NCI-H1417 treated with DMSO at 0.1 percent for 48 hours (cell line): ENCODE measurements around the gene VPS18.
A peak's percentile ranks its signal among the peaks of the same experiment; 100 is the strongest.

Source experiments
- DNase-seq: peaks from one replicate; lab custom pipeline; 2025; lab: John Stamatoyannopoulos, UW

Gene VPS18

DNA sequence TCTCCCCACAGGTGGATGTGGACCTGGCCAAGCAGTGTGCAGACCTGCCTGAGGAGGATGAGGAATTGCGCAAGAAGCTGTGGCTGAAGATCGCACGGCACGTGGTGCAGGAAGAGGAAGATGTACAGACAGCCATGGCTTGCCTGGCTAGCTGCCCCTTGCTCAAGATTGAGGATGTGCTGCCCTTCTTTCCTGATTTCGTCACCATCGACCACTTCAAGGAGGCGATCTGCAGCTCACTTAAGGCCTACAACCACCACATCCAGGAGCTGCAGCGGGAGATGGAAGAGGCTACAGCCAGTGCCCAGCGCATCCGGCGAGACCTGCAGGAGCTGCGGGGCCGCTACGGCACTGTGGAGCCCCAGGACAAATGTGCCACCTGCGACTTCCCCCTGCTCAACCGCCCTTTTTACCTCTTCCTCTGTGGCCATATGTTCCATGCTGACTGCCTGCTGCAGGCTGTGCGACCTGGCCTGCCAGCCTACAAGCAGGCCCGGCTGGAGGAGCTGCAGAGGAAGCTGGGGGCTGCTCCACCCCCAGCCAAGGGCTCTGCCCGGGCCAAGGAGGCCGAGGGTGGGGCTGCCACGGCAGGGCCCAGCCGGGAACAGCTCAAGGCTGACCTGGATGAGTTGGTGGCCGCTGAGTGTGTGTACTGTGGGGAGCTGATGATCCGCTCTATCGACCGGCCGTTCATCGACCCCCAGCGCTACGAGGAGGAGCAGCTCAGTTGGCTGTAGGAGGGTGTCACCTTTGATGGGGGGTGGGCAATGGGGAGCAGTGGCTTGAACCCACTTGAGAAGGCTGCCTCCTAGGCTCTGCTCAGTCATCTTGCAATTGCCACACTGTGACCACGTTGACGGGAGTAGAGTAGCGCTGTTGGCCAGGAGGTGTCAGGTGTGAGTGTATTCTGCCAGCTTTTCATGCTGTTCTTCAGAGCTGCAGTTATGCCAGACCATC is 8.6 kb downstream of the VPS18 start:
- no peak for DNase-seq

DNA sequence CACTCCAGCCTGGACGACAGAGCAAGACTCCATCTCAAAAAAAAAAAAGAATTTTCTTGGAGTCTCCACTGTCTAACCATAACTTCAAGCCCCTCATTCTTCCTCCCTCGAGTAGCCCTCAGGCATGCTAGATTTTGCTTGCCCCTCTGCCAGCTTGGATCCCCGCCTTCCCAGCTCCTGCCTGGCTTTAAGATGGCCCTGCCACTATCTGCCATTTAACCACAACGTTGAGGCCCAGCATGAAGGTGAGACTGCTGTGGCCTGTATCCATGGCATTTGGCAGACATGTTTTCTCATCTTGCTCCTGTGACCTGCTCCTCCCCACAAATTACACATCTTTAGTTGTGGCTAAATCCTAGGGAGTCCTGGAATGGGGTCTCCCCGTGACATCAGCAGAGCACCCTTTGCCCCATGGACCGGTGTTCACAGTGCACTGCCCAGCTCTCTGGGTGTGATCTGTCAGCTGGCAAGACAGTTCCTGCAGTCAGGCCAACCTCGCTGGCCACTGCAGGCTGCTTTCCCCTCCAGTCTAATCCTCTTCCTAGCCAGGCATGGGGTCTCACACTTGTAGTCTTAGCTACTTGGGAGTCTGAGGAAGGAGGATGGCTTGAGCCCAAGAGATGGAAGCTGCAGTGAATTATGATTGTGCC is 10.4 kb downstream of the VPS18 start:
- no peak for DNase-seq

DNA sequence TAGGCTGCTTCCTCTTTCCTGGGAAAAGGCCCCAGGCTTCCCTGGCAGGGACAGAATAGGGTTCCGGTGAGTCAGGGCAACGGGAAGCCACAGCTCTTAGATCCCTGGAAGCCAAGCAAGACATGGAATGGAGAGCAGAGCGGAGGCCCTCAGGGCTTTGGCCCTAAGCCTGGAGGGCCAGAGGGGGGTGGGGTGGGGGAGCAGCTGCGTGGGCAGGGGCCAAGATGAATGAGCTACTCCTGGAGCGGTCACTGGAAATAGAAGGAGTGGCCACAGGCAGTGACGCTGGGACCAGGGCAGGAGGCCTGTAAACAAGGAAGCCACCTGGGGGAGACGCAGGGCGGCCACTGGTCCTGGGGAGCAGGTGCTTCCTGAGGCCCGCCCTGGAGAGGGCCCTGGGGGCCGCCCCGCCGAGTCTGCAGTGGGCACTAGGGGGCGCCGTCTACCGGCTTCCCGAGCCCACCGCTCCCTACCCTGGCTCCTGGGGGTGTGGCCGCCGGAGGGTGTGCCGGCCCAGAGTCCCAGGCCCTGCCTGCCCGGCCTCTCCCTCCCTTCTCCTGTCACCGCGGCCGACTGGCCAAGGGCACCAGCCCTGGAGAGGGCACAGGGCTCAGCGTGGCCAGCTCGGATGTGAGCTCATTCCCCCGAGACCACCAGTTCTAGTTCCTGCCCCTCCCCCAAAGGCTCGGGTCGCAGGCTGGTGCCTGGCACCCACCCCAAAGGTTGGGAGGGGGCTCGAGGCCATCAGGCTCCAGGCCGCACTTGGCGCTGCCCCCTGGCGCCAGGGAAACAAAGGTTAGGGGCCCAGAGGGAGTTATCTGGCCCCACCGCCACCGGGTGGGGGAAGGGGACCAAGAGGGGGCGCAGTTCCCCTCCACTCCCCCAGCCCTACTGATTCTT is 12.1 kb downstream of the VPS18 start:
- DNase-seq: peak; percentile 53

DNA sequence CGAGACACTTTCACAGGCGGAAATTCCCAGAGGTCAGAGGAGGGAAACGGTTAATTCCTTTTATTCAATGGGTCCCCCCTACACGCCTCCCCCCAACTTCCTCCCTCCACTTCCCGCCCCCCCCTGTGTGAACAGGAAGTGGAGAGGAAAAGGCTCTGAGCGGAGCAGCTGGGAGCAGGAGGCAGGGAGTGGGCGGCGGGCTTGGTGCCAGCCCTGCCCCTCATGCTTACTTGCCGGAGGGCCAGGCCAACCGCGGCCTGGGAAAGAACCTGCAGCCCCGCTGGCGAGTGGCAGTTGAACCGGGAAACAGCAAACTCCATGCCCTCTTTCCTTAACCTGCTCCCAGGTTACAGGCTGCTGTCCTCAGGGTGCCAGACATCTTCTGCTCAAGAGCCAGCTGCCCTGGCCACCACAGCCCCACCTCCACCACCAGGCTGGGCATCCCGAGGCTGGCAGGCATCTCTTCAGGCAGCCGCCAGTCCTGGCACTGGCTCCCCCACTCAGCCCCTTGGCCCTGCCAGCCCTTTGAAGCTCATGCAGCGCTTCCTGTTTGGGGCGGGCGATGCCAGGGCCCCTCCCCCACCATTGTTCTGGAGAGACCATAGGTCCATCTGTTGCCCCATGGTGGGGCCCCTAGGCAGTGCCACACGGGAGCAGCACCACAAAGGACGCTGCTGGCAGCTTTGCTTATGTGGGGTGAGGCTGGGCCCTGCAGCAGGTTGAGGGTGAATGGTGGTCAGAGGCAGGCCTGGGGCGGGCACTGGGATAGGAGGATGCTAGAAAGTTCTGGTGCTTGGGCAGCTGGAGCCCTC is 12.9 kb downstream of the VPS18 start:
- no peak for DNase-seq

DNA sequence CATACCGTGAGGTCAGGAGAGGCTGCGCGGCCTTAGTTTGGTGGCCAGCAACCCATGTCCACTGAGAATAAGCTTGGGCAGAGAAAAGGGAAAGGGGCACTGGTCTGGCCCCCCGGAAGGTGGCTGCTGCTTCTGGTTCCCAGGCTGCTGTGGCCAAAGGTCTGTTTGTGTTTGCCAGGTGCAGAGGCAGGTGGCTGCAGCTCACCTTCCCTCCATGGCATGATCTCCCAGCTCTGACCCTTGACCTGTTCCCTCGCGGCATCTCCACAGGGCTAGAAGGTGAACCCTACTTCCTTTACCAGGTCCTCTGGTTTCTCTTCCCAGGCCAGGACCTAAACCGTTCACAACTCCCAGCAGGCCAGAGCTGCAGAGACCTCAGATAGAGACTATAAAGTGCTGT is 13.8 kb downstream of the VPS18 start:
- no peak for DNase-seq

DNA sequence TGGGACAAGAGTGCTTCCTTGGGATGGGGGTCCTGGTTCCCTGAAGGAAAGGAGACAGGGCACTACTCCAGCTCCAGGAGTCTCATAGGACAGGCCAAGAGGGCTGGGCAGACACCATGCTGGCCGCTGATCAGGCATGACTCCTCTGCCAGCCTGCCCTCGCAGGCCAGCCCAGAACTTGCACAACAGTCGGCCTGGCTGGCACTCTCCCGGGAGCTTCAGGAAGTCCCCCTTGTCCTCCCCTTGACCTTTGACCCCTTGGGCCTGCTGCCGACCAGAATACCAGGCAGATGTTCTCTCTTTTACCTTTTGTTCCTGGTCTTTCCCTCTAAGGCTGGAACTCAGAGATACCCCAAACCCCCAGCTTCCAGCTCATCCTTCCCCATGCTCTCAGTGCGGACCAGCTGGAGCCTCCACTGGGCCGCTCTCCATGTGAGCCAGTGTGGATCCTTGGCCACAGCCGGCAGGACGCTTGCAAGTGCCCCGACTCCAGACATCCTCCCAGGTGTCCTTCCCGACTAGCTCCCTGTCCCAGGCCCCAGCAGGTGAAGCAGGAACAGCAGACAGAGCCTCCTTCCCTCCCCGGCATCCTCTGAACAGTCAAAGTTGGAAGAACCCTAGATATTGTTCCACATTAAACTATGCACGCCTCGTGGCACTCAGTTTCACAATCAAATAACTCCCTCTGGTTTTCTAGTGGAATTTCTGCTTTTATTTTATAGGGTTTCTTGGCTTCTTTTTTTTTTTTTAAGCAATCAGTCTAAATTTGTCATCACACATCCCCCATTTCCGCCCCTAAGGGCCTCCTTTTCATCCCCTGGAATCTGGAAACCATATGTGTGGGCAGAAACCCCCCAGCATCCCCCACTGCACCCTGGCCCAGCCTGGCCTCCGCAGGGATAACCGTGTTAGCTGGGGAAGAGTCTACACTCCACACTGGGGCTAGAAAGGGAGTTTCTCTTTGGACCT is 15.7 kb downstream of the VPS18 start:
- DNase-seq: no peak

DNA sequence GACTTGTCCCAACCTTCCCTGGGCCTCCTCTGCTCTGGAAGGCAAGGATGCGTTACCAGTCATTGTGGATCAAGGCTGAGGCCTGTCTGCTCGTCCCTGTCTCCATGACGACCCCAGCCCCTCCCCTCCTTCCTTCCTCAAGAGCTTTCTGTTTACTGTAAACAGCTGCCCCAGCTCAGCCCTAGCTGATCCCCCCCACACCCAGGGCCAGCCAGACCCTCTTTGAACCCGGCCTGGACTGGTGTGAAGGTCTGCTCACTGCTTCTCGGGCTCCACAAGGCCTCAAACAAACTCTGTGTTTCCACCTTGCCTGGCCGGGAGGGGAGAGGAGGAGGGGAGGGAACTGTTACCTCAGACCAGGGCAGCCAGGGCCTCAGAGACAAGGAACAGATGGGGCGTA is 16.9 kb downstream of the VPS18 start:
- no peak for DNase-seq

DNA sequence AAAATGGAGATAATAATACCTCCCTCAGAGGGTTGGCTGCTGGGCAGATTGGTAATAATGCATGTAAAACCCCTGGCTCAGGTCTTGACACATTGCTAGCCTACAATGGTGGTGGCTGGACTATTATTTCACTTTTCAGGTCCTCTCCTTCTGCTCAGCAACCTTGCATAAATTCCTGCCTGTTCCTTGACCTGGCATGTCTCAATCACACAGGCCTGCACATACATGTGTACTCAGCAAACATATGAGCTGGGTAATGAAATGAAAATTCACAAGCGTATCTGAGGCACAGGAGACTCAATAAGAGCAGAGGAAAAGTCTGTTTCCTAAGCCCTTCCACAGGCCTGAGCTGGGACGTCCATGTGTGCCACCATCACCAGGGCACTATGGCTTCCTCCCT is 17.4 kb downstream of the VPS18 start:
- DNase-seq: no peak

DNA sequence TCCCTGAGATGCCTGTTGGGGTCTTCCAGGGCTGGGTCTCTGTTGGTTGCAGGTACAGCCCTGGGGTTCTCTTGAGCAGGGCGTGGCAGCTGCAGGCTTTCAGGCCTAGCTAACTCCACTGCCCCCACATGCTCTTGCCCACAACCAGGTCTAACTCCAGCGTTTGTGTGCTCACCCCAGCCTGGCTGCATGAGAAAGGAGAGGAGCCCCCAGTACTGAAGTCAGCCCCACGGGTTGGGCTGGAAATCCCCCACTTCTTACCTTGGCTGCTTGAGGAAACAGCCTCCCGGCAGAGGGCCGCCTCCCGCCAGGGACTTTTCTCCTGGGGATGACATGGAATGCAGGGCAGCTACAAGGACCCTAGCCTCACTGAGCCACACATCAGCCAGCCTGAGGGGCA is 18.2 kb downstream of the VPS18 start:
- DNase-seq: no peak

DNA sequence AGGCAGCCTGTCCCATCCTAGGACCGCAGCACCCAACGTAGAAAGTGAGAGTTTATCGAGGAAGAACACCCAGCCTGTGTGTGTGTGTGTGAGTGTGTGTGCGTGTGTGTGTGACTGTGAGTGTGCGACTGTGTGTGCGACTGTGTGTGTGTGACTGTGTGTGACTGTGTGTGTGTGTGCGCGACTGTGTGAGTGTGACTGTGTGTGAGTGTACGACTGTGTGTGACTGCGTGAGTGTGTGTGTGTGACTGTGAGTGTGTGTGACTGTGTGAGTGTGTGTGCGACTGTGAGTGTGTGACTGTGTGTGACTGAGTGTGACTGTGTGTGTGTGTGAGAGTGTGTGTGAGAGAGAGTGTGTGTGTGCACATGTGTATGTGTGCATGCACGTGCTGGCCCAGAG is 19.8 kb downstream of the VPS18 start:
- DNase-seq: no peak

DNA sequence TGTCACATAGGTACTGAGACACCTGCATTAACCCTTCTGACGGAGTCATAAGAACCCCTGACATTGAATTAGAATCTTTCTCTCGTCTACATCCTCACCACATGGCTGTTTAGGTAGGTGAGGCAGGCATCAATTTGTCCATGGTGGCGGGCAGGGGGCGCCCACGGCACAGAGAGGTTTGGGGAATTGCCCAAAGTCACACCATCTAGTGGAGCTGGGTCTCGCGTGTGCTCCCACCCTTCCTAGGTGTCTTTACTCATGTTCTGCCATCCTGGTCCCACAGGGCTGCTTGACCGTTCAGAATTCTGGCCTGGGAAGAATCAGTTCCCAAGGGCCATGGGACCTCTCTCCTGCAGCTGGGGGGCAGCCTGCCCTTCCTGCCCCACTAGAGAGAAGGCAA is 20.2 kb downstream of the VPS18 start:
- DNase-seq: no peak

DNA sequence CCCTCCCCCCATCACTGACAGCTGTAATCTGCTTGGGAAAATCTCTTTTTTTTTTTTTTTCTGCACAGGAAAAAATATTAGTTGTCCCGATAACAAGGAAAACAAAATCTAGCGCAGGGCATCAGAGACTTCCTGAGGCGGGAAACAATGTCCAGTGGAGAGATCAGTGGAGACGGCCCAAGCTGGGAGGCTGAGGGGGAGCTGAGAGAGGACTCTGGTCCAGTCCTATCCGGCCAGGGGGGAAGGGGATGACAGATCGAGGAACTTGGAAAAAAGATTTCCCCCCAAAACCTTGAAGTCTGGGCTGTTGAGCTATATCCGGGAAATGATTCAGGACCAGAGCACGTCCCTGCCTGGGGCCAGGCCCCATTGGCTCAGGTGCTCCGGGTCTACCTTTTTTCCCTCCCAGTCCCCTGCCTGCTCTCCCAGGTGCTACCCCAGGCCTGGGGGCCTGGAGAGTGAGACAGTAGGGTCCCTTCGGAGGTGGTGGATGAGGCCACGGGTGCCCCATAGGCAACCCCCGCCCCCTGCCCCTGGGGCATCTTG is 20.9 kb downstream of the VPS18 start:
- no peak for DNase-seq

DNA sequence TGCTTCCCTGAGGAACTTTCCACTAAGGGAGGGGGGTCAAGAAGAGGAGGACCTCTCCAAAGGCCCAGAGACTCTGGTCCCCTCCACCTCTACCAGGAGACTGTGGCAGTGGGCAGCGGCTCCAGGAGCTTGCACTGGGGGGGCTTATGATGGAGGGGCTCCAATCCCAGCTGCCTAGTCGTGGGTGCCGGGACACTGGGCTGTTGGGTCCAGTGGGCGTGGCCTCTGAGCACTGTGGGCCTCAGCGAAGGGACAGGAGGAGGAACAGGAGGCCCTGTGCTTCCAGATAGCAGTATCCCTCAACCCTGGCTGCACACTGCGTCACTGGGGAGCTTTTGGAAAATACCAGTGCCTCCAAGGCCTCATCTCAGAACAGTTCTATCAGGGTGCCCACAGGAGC is 21.4 kb downstream of the VPS18 start:
- DNase-seq: no peak

DNA sequence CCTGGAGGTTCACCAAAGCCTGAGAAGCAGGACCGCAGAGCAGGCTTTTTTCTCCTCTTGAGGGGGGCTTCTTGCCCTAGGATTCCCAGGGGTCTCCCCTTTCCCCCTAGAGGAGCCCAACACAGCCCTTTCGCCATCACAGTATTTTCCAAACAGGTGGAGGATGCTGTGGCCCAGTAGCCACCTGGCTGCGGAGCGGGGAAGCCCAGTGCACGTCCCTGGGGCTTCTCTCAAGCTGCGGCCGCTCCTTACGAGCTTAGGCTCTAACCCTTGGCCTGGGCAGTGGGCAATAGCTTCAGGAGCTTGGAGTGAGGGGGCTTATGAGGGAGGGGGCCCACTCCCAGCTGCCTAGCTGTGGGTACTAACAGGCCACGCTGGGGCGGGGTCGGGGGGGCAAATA is 23.3 kb downstream of the VPS18 start:
- DNase-seq: no peak

DNA sequence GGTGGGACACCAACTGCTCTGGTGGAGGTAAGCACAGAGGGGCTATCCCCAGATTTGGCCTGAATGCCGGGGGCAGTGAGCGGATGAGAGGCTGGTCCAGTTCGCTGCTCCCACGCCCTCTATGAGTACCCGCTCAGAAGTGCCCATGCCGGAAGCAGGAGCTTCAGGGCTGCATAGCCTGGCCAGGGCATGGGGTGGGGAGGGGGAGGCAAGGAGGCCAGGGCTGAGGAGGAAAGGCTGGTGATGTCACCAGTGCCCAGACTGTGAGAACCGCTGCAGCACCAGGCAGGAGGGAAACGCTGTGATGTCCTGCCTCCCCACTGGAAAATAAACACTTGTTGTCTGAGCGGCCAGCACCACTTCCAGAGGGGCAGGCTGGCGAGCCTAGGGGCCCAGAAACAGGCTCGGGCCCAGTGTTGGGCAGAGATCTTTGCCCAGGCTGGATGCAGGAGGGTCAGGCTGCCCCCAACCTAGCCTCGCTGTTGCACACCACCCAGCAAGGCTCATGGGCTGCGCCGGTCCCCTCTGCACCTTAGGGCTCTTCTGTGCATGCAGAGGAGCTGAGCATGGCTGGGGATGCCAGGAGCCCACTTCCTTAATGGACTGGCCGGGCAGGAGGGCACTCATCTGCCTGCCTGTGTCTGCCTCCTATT is 24.0 kb downstream of the VPS18 start:
- DNase-seq: no peak

DNA sequence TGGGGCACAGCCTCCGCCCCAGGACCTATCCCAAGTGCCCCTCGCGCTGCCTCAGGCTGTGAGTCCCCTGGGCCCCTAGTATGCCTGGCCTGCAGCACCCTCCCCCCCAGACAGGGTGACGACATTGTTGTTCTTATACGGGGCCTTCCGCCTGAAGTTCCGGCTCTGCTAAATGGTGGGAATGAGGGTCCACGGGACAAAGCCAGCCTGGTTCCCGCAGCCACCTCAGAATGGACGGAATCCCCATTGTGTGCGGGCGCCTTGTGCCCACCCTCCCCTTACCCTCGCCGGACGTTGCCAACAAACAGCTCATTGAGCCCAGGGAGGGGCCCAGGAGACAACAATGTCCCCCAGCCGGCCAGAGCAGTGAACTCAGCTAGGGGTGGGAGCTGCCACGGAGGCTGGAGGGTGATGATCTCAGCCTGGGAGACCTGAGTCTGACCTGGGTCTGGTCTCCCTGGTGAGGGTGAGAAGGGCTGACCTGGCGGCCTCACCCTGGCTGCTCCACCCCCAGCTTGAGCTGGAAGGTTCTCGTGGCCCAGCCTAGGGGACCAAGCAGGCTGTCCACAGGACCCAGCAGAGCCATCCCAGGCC is 24.6 kb downstream of the VPS18 start:
- no peak for DNase-seq

DNA sequence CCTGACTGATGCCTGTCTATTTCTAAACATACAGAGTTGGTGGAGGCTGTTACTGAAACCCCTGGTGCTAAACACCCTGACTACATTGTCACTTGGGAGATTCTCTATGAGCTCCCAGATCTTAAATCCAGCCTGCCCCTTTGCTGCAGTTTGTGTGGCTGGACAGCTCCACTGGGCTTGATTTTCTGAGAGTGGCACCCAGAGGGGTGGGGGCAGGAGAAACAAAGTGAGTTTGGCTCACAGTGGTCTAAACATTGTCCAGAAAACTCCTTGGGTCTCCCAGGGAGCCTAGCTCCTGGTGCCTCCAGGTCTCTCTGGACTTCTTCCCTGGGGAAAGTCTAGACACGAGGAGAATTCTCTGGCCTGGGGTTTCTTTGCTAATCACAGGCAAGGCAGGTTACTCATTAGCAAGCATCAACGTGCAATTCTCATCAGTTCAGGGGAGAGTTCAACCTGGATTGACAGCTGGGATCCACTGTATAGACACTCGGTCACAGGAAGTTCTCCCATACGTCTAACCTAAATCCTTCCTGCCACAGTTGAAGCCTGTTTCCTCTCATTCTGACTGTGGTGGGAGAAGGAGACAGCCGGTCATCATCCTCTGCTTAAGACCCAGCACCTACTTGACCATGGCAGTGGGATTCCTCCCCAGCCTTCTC is 27.8 kb downstream of the VPS18 start:
- DNase-seq: no peak

DNA sequence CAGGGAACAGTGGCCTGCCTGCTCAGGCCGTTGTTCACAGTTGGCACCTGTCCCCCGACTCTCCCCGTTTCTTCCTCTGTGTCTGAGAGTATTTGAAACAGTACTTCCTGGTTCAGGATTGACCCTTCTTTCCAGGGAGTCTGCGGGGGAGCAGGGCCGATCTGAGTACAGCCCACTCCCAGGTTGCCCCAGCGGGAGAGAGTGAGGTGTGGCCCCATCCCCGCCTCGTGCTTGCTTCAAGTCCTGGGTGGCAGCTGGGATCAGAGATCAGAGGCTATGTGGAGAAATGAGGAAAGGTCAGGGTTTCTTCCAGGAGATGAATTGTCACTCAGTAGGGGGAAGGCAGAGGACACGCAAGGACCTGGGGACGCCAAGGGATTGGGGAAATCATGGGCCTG is 28.4 kb downstream of the VPS18 start:
- no peak for DNase-seq

DNA sequence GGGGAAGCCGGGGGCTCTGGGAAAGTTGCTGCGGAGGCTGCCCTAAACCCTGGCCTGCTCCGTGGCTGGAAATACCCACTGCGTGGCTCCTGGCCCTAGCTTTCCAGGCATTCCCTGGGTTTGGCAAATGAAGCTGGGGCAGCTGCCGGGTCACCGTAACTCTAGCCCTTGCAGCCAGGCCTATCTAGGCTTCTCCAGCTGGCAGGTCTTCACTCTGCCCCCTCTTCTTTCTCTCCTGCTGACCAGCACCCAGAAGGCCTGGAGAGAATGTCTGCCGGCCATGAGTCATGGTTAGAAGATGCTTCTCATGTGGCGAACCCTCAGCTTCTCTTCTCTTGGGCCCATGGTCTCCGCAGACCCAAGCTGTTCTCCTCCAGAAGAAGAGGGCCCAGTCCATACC is 29.3 kb downstream of the VPS18 start:
- no peak for DNase-seq
